H1 (cell line): ENCODE data around the gene LEUTX. TPM values are rescaled to one million over a fixed set of nuclear protein-coding genes. Genes with fewer than 3 reads are reported as not detected.

Experiments used
- CTCF ChIA-PET: fragments of 300-600 bp; sonication (Branson Sonifier 250); formaldehyde crosslinking; loops from one replicate; lab custom pipeline; 2021; ENCODE audit not compliant: partially characterized antibody; lab: Charles Lee
- POLR2A ChIA-PET: fragments of 300-600 bp; sonication (Branson Sonifier 250); formaldehyde crosslinking; loops from one replicate; lab custom pipeline; 2021; ENCODE audit warnings: inconsistent platforms; ENCODE audit not compliant: partially characterized antibody; lab: Charles Lee
- DNase-seq, 2 experiments: peaks; one replicate each; pipeline versions ENCODE4 v3.0.0 to v3.0.0-alpha.2; 2010 to 2022; ENCODE audit warnings: low spot score in 2 of 2, low read depth in 1 of 2, mixed read lengths in 1 of 2
- FAIRE-seq: peaks from 2 replicates; lab custom pipeline; 2011; peaks lifted over from hg19 to GRCh38; lab: Jason Lieb, UNC
- H2AFZ ChIP-seq: 2 replicates; pipeline ENCODE4 v1.8.1; 2012; ENCODE audit warnings: low read length, inconsistent platforms
- H2AK5ac ChIP-seq: 2 replicates; pipeline ENCODE4 v1.6.1; 2013; ENCODE audit warnings: low read depth, low read length
- H2BK120ac ChIP-seq: replicated peaks from 2 replicates; pipeline ENCODE3; 2013; ENCODE audit warnings: low read depth, low read length, inconsistent platforms
- H2BK12ac ChIP-seq: 2 replicates; pipeline ENCODE4 v1.6.1; 2013; ENCODE audit warnings: low read depth, low read length
- H2BK15ac ChIP-seq: 2 replicates; pipeline ENCODE4 v1.6.1; 2013; ENCODE audit warnings: low read length
- H2BK20ac ChIP-seq: 2 replicates; pipeline ENCODE4 v1.6.1; 2013; ENCODE audit warnings: low read length
- H2BK5ac ChIP-seq: 2 replicates; pipeline ENCODE4 v1.6.1; 2013; ENCODE audit warnings: low read depth, low read length
- H3K14ac ChIP-seq: 2 replicates; pipeline ENCODE4 v1.6.1; 2013; ENCODE audit warnings: inconsistent platforms; ENCODE audit not compliant: insufficient read length
- H3K18ac ChIP-seq: 2 replicates; pipeline ENCODE4 v1.6.1; 2013; ENCODE audit warnings: low read length; ENCODE audit errors: extremely low read depth
- H3K23ac ChIP-seq: 2 replicates; pipeline ENCODE4 v1.6.1; 2013; ENCODE audit warnings: inconsistent platforms; ENCODE audit not compliant: insufficient read length
- H3K23me2 ChIP-seq: 2 replicates; pipeline ENCODE4 v1.6.1; 2013; ENCODE audit warnings: low read depth, low read length
- H3K27ac ChIP-seq: 2 replicates; pipeline ENCODE4 v1.6.1; 2011; ENCODE audit warnings: low read depth, low read length, inconsistent platforms
- H3K27me3 ChIP-seq, 4 experiments: replicated peaks in 1 of 4; 1 replicate in 1 of 4; 2 replicates in 3 of 4; pipeline versions ENCODE4 v1.6.1 to v1.8.1; 2011 to 2013; ENCODE audit warnings: low read length in 3 of 4, mild to moderate bottlenecking in 3 of 4, inconsistent platforms in 2 of 4, mixed read lengths in 2 of 4, moderate library complexity in 1 of 4; ENCODE audit not compliant: control insufficient read depth in 3 of 4, insufficient read depth in 3 of 4; ENCODE audit errors: extremely low read depth in 1 of 4
- H3K36me3 ChIP-seq, 4 experiments: 2 replicates each; pipeline versions ENCODE4 v1.6.1 to v1.8.1; 2011 to 2013; ENCODE audit warnings: mild to moderate bottlenecking in 4 of 4, low read length in 3 of 4, moderate library complexity in 2 of 4, control low read depth in 1 of 4, inconsistent platforms in 1 of 4; ENCODE audit not compliant: insufficient read depth in 4 of 4, control insufficient read depth in 2 of 4
- H3K4ac ChIP-seq: replicated peaks from 2 replicates; pipeline ENCODE3; 2013; ENCODE audit warnings: low read length, low read depth, mixed read lengths, inconsistent platforms; ENCODE audit not compliant: insufficient read length
- H3K4me1 ChIP-seq, 4 experiments: replicated peaks in 1 of 4; 1 replicate in 1 of 4; 2 replicates in 3 of 4; pipeline versions ENCODE4 v1.6.1 to v1.8.1; 2011 to 2013; ENCODE audit warnings: low read length in 3 of 4, inconsistent platforms in 2 of 4, mixed read lengths in 1 of 4; ENCODE audit not compliant: insufficient read depth in 4 of 4, control insufficient read depth in 3 of 4
- H3K4me2 ChIP-seq, 2 experiments: 2 replicates each; pipeline versions ENCODE4 v1.6.1 to v1.8.1; 2011 to 2013; ENCODE audit warnings: low read depth in 2 of 2, low read length in 2 of 2, control low read depth in 1 of 2, inconsistent platforms in 1 of 2, mild to moderate bottlenecking in 1 of 2; ENCODE audit not compliant: insufficient read depth in 1 of 2
- H3K4me3 ChIP-seq, 4 experiments: fragments of 200-600, 300-600 bp in 1 of 4; sonication (generic), shearing (Covaris generic), sonication (Bioruptor Twin) in 1 of 4; 2 replicates each; pipeline versions ENCODE4 v1.5.1 to v1.8.1; 2011 to 2016; ENCODE audit warnings: low read length in 4 of 4, low read depth in 3 of 4, control low read depth in 2 of 4, inconsistent platforms in 2 of 4, mild to moderate bottlenecking in 2 of 4, mixed read lengths in 1 of 4, moderate library complexity in 1 of 4; ENCODE audit not compliant: insufficient read depth in 2 of 4; ENCODE audit errors: extremely low read depth in 1 of 4
- H3K56ac ChIP-seq: replicated peaks from 2 replicates; pipeline ENCODE3; 2013; ENCODE audit warnings: low read depth, mild to moderate bottlenecking, mixed read lengths, low read length, inconsistent platforms; ENCODE audit not compliant: insufficient read length
- H3K79me1 ChIP-seq: 2 replicates; pipeline ENCODE4 v1.6.1; 2013; ENCODE audit warnings: low read depth, low read length, control low read depth
- H3K79me2 ChIP-seq, 2 experiments: 2 replicates each; pipeline versions ENCODE4 v1.6.1 to v1.8.1; 2012 to 2013; ENCODE audit warnings: low read length in 2 of 2, mild to moderate bottlenecking in 2 of 2, inconsistent platforms in 1 of 2; ENCODE audit not compliant: insufficient read depth in 2 of 2, control insufficient read depth in 1 of 2
- H3K9ac ChIP-seq, 4 experiments: replicated peaks in 1 of 4; 1 replicate in 1 of 4; 2 replicates in 3 of 4; pipeline versions ENCODE4 v1.6.1 to v1.8.1; 2011 to 2013; ENCODE audit warnings: low read depth in 3 of 4, low read length in 3 of 4, control low read depth in 2 of 4, mild to moderate bottlenecking in 2 of 4, moderate library complexity in 2 of 4, inconsistent platforms in 1 of 4; ENCODE audit errors: extremely low read depth in 1 of 4
- H3K9me3 ChIP-seq, 2 experiments: 2 replicates each; pipeline versions ENCODE4 v1.6.1 to v1.8.1; 2012 to 2013; ENCODE audit warnings: mild to moderate bottlenecking in 2 of 2, moderate library complexity in 2 of 2, control low read depth in 1 of 2, inconsistent platforms in 1 of 2, low read depth in 1 of 2, low read length in 1 of 2, mixed read lengths in 1 of 2; ENCODE audit not compliant: insufficient read depth in 2 of 2
- H4K20me1 ChIP-seq, 2 experiments: replicated peaks in 1 of 2; 2 replicates each; pipeline versions ENCODE3 to v1.8.1; 2011 to 2013; ENCODE audit warnings: inconsistent platforms in 2 of 2, low read length in 2 of 2, mild to moderate bottlenecking in 1 of 2; ENCODE audit not compliant: insufficient read depth in 2 of 2, control insufficient read depth in 1 of 2
- H4K5ac ChIP-seq: 2 replicates; pipeline ENCODE4 v1.6.1; 2013; ENCODE audit warnings: low read length, low read depth, mixed read lengths, inconsistent platforms; ENCODE audit not compliant: insufficient read length
- H4K8ac ChIP-seq: 2 replicates; pipeline ENCODE4 v1.8.0; 2013; ENCODE audit warnings: mild to moderate bottlenecking, moderate library complexity, low read length, inconsistent platforms; ENCODE audit not compliant: insufficient read depth; ENCODE audit errors: extremely low read depth
- H4K91ac ChIP-seq: replicated peaks from 2 replicates; pipeline ENCODE3; 2013; ENCODE audit warnings: low read length, mixed read lengths, inconsistent platforms; ENCODE audit not compliant: insufficient read length
- CBX5 ChIP-seq: fragments of 300-800, 300-1000 bp; sonication (generic); IDR thresholded peaks from 2 replicates; pipeline ENCODE4 v1.7.1; 2016; ENCODE audit warnings: antibody characterized with exemption, low read length, low read depth
- CTCF ChIP-seq, 3 experiments: IDR thresholded peaks; 1 replicate in 2 of 3; 2 replicates in 1 of 3; pipeline versions ENCODE4 v1.5.1 to v1.6.1; 2011; ENCODE audit warnings: low read length in 3 of 3, mild to moderate bottlenecking in 3 of 3, inconsistent platforms in 2 of 3, low read depth in 1 of 3, moderate library complexity in 1 of 3; ENCODE audit not compliant: insufficient read depth in 1 of 3; ENCODE audit errors: control extremely low read depth in 1 of 3
- GTF2F1 ChIP-seq: IDR thresholded peaks from 2 replicates; pipeline ENCODE4 v1.6.1; 2012; ENCODE audit warnings: low read depth, low read length, improper control_type of control experiment, borderline replicate concordance
- KDM4A ChIP-seq: IDR thresholded peaks from one replicate; pipeline ENCODE4 v1.7.1; 2012; ENCODE audit warnings: low read depth, mild to moderate bottlenecking, moderate library complexity, low read length, inconsistent platforms; ENCODE audit not compliant: severe bottlenecking
- KDM5A ChIP-seq: fragments of 200-600 bp; IDR thresholded peaks from 2 replicates; pipeline ENCODE4 v1.7.1; 2012; ENCODE audit warnings: mild to moderate bottlenecking, low read length, inconsistent platforms, mixed read lengths
- MAFK ChIP-seq: IDR thresholded peaks from 2 replicates; pipeline ENCODE4 v1.6.1; 2012; ENCODE audit warnings: low read depth, mild to moderate bottlenecking, improper control_type of control experiment, low read length
- NRF1 ChIP-seq: IDR thresholded peaks from 2 replicates; pipeline ENCODE4 v1.6.1; 2011; ENCODE audit warnings: mild to moderate bottlenecking, low read depth, low read length, improper control_type of control experiment
- POLR2A ChIP-seq, 2 experiments: IDR thresholded peaks; 1 replicate in 1 of 2; 2 replicates in 1 of 2; pipeline ENCODE4 v1.6.1; 2011; ENCODE audit warnings: low read depth in 2 of 2, low read length in 2 of 2, mild to moderate bottlenecking in 2 of 2; ENCODE audit errors: control extremely low read depth in 1 of 2
- SIRT6 ChIP-seq: IDR thresholded peaks from one replicate; pipeline ENCODE4 v1.7.1; 2012; ENCODE audit warnings: low read length, inconsistent platforms
- SUZ12 ChIP-seq: fragments of 200-600 bp; sonication (generic); IDR thresholded peaks from 2 replicates; pipeline ENCODE4 v1.6.1; 2012; ENCODE audit warnings: mild to moderate bottlenecking, inconsistent platforms, low read length, moderate library complexity, mixed read lengths
- TBP ChIP-seq: IDR thresholded peaks from 2 replicates; pipeline ENCODE4 v1.6.1; 2011; ENCODE audit warnings: low read depth, low read length, improper control_type of control experiment
- YY1 ChIP-seq: IDR thresholded peaks from 2 replicates; pipeline ENCODE4 v1.6.1; 2011; ENCODE audit warnings: low read depth, mild to moderate bottlenecking, low read length
- polyA plus RNA-seq, 7 experiments: library from polyadenylated mRNA; depleted of rRNA in 3 of 7; stranded (reverse) in 5 of 7; unstranded in 2 of 7; fragments of >200 nt in 5 of 7; fragments of 200-250 nt in 2 of 7; gene quantifications; 1 replicate in 5 of 7; 2 replicates in 1 of 7; 4 replicates in 1 of 7; pipeline versions ENCODE4 v1.2.1 to v1.2.3, GENCODE V29; 2011 to 2013; ENCODE audit warnings: missing spikeins in 2 of 7, mixed read lengths in 2 of 7
- total RNA-seq: library from RNA; stranded (reverse); fragmentation: NEBNext Ultra II Directional; extraction: Animal tissue kit (Norgen Biotek cat#: 25700); gene quantifications from 2 replicates; pipeline ENCODE4 v1.2.1, GENCODE V29; 2021

The LEUTX gene
- total and polyA plus RNA-seq, 2 of the 8 experiments (the other 6 are each of a cell fraction or from before 2014, with no cell fraction given): not detected

- no peak for TF ChIP-seq CBX5
Observed at GRCh38 chr19:39830406-39830805, 51.8 kb downstream of the LEUTX start (continued).

GRCh38 chr19:39830847-39831246 lies 52.2 kb downstream of the LEUTX start:
- H3K23ac ChIP-seq: no peak overlapping the region
- no peak overlapping the region for H3K4ac ChIP-seq
- H3K79me2 ChIP-seq: peaks cover 0 to 16% of the 10 kb centered on the region in 2 experiments; a peak in 2 of 4 replicates
- no peak overlapping the region for H2BK12ac ChIP-seq
- no peak overlapping the region for H4K8ac ChIP-seq
- no peaks in the 10 kb centered on the region for H3K9me3 ChIP-seq
- H2BK120ac ChIP-seq: no peak overlapping the region
- no peak overlapping the region for H2BK15ac ChIP-seq
- H2BK5ac ChIP-seq: no peak overlapping the region
- H3K4me2 ChIP-seq: no peak overlapping the region
- H4K5ac ChIP-seq: no peak overlapping the region
- no peak overlapping the region for H3K4me3 ChIP-seq
- peaks cover 4% of the 10 kb centered on the region; the same call in 1 of the 2 replicates for H3K79me1 ChIP-seq
- H3K14ac ChIP-seq: no peak overlapping the region
- H3K36me3 ChIP-seq: peaks cover 18 to 46% (median 38%) of the 10 kb centered on the region in 4 experiments; a peak in 7 of 8 replicates
- H2AFZ ChIP-seq: no peak overlapping the region
- H3K27ac ChIP-seq: no peak overlapping the region
- no peak overlapping the region for H4K91ac ChIP-seq
- ChIA-PET CTCF (no interaction called here), POLR2A (no interaction called here)
- no peak overlapping the region for H3K56ac ChIP-seq
- no peak overlapping the region for H3K9ac ChIP-seq
- H3K18ac ChIP-seq: no peak overlapping the region
- H2BK20ac ChIP-seq: no peak overlapping the region
- H3K23me2 ChIP-seq: peaks cover 3% of the 10 kb centered on the region; the same call in 1 of the 2 replicates
- H3K4me1 ChIP-seq: peaks cover 0 to 10% (median 4%) of the 10 kb centered on the region in 4 experiments; a peak in 5 of 7 replicates
- DNase-seq (no peak), FAIRE-seq (no peak)
- no peaks in the 10 kb centered on the region for H3K27me3 ChIP-seq
- no peak overlapping the region for H2AK5ac ChIP-seq
- H4K20me1 ChIP-seq: peaks cover 0 to 2% of the 10 kb centered on the region in 2 experiments
- TF ChIP-seq MAFK (no peak), SUZ12 (no peak), KDM4A (no peak), NRF1 (no peak), GTF2F1 (no peak), CTCF (IDR thresholded peaks at IDR 0.05; ENCODE audit: control extremely low read depth in 1 of 3, insufficient read depth in 1 of 3, low read depth in 1 of 3, low read length in 3 of 3) (no peak), SIRT6 (no peak), YY1 (no peak), POLR2A (IDR thresholded peaks at IDR 0.05; ENCODE audit: control extremely low read depth in 1 of 2, low read depth in 2 of 2, low read length in 2 of 2) (no peak), KDM5A (no peak), TBP (no peak)
